Activated CD4-positive, alpha-beta T cell treated with anti-CD3 and anti-CD28 coated beads, Interleukin-2, Interleukin-4, amounts not matched to agents 100 ng/mL and 50 ng/mL, durations not matched to agents 16 hours and 8 hours (primary cell): ENCODE results near the gene DNAH2.
A peak's percentile ranks its signal among the peaks of the same experiment; 100 is the strongest.
"Not testable (repeated sequence)": the region's sequence is repeated elsewhere in the genome, so short reads cannot be mapped to it uniquely, and the experiment has no call there.

ENCODE experiments used
- DNase-seq: peaks from one replicate; pipeline ENCODE4 v3.0.0-alpha.2; 2020; ENCODE audit warnings: low spot score

Gene DNAH2

DNA sequence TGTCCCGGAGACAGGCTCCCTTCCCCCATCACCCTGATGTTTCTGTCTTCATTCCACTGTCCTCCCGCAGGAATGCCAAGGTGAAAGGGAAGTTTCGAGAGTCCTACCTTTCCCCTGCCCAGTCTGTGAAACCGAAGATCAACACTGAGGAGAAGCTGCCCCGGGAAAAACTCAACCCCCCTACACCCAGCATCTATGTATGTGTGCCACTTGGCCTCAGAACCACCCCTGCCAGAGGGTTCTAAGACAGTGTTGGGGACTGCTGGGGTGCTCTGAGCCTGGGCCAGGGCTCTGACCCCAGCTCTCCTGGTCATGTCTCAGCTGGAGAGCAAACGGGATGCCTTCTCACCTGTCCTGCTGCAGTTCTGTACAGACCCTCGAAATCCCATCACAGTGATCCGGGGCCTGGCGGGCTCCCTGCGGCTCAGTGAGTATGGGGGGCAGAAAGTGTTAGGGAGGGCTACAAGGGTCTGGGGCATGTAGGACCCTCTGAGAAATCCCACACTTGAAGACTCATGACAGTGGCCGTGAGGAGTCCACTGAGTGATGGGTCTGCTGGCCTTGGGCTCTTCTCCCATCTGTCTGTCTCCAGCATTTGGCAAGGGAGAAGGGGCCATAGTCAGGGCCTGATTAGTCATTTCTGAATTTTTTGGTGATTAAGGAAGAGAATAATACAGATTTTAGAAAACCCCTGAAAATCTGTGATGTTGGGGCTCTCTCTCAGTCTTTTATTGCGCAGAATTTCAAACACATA, 132.4 kb downstream of the DNAH2 start:
- no peak for DNase-seq

DNA sequence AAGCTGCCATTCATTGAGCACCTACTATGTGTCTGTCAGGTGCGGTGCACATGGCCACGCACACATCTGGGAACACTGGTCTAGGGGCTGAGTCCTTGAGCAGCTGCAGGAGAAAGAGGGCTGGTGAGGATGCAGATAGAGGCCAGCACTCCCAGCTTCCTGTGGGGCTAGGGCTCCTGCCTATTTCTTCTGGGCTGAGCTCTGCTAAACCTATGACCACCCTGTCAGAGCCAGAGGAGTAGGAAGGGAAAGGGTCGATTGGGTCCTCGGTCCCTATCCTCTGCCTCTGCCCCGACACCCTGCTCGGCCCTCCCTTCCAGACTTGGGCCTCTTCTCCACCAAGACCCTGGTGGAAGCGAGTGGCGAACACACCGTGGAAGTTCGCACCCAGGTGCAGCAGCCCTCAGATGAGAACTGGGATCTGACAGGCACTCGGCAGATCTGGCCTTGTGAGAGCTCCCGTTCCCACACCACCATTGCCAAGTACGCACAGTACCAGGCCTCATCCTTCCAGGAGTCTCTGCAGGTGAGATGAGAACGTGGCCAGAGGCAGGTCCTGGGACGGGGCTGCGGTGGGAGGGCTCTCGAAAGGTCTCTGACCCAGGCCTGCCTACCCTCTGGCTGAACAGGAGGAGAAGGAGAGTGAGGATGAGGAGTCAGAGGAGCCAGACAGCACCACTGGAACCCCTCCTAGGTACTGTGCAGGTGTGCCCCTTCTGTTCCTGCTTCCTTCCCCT, 133.3 kb downstream of the DNAH2 start:
- no peak for DNase-seq

DNA sequence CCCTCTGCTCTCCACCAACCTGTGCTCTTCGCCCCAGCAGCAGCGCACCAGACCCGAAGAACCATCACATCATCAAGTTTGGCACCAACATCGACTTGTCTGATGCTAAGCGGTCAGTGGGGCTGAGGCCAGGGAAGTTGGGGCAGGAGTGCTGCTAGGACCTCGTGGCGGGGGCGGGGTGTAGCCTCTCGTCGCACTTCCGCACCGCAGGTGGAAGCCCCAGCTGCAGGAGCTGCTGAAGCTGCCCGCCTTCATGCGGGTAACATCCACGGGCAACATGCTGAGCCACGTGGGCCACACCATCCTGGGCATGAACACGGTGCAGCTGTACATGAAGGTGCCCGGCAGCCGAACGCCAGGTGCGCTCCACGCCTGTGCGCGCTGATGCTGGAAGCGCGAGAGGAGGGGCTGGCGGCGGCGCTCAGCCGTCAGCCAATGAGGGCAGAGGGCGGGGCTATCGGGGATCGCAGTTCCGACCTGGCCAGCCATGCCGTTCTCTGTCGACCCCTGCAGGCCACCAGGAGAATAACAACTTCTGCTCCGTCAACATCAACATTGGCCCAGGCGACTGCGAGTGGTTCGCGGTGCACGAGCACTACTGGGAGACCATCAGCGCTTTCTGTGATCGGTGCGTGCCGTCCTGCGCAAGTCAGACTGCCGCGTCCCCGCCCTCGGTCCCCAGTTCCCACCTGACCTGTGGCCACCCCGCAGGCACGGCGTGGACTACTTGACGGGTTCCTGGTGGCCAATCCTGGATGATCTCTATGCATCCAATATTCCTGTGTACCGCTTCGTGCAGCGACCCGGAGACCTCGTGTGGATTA, 134.1 kb downstream of the DNAH2 start:
- peak; percentile 93 for DNase-seq

DNA sequence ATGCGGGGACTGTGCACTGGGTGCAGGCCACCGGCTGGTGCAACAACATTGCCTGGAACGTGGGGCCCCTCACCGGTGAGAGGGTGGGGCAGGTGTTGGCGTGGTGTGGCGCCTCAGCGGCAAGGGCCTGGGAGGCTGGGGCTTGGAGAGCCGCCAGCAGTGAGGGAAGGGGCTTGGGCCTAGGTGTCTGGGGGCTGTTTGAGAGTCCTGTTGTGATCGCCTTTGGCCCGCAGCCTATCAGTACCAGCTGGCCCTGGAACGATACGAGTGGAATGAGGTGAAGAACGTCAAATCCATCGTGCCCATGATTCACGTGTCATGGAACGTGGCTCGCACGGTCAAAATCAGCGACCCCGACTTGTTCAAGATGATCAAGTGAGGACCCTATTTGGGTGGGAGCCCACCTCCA, 134.7 kb downstream of the DNAH2 start:
- no peak for DNase-seq

DNA sequence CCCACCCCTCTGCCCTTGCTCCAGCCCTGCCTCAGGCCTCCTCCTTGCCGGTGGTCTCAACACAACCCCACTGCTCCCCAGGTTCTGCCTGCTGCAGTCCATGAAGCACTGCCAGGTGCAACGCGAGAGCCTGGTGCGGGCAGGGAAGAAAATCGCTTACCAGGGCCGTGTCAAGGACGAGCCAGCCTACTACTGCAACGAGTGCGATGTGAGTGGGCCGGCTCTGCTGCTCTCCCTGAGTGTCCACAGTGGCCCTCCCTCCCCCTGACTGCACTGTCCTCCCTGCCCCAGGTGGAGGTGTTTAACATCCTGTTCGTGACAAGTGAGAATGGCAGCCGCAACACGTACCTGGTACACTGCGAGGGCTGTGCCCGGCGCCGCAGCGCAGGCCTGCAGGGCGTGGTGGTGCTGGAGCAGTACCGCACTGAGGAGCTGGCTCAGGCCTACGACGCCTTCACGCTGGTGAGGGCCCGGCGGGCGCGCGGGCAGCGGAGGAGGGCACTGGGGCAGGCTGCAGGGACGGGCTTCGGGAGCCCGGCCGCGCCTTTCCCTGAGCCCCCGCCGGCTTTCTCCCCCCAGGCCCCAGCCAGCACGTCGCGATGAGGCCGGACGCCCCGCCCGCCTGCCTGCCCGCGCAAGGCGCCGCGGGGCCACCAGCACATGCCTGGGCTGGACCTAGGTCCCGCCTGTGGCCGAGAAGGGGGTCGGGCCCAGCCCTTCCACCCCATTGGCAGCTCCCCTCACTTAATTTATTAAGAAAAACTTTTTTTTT, 135.6 kb downstream of the DNAH2 start:
- no peak for DNase-seq

DNA sequence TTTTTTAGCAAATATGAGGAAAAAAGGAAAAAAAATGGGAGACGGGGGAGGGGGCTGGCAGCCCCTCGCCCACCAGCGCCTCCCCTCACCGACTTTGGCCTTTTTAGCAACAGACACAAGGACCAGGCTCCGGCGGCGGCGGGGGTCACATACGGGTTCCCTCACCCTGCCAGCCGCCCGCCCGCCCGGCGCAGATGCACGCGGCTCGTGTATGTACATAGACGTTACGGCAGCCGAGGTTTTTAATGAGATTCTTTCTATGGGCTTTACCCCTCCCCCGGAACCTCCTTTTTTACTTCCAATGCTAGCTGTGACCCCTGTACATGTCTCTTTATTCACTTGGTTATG, 136.1 kb downstream of the DNAH2 start:
- no peak for DNase-seq

DNA sequence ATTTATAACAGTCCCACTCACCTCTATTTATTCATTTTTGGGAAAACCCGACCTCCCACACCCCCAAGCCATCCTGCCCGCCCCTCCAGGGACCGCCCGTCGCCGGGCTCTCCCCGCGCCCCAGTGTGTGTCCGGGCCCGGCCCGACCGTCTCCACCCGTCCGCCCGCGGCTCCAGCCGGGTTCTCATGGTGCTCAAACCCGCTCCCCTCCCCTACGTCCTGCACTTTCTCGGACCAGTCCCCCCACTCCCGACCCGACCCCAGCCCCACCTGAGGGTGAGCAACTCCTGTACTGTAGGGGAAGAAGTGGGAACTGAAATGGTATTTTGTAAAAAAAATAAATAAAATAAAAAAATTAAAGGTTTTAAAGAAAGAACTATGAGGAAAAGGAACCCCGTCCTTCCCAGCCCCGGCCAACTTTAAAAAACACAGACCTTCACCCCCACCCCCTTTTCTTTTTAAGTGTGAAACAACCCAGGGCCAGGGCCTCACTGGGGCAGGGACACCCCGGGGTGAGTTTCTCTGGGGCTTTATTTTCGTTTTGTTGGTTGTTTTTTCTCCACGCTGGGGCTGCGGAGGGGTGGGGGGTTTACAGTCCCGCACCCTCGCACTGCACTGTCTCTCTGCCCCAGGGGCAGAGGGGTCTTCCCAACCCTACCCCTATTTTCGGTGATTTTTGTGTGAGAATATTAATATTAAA, 136.7 kb downstream of the DNAH2 start:
- DNase-seq, result no peak

DNA sequence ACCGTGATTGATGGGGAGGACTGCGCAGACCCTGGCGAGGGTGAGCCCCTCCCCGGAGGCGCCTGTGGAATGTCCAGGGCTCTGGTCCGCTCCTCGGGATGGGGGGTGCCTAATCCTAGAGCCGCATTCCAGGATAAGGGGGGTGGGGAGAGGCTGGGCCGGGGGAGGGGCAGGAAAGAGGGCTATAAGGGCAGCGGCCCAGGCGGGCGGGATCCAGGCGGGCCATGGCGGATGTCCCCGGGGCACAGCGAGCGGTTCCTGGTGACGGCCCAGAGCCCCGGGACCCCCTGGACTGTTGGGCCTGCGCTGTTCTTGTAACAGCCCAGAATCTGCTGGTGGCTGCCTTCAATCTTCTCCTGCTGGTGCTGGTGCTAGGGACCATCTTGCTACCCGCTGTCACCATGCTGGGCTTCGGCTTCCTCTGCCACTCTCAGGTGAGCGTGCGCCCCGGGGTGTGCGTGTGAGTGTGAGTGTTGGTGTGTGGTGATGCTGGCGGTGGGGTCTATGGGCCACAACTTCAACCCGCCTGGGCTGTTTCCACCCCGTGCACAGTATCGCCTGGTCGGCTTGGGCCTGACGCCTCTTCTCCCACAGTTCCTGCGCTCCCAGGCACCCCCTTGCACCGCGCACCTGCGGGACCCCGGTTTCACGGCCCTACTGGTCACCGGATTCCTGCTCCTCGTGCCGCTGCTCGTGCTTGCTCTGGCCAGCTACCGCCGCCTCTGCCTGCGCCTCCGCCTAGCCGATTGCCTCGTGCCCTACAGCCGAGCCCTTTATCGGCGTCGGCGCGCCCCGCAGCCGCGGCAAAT, 137.5 kb downstream of the DNAH2 start, which contains the start of gene TMEM88:
TSS of gene TMEM88 (plus strand) at position 216 of the 809 bp plus-strand sequence. CDS start at position 225, 9 bp downstream.
- DNase-seq, result no peak

DNA sequence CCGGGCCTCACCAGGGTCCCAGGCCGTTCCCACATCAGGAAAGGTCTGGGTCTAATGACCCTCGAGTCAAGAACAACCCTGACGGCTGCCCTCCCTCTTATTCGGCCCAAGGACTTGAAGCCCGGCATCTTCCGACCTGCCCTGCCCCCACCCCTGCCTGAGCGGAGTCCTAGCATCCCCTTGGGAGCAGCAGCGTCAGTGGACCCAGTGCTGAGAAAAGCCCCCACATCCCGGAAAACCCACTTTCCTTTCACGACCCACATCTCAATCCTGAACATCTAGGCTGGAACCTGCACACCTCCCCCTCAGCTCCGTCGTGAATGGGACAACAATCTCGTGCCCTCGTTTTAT, 138.1 kb downstream of the DNAH2 start:
- DNase-seq, result no peak

DNA sequence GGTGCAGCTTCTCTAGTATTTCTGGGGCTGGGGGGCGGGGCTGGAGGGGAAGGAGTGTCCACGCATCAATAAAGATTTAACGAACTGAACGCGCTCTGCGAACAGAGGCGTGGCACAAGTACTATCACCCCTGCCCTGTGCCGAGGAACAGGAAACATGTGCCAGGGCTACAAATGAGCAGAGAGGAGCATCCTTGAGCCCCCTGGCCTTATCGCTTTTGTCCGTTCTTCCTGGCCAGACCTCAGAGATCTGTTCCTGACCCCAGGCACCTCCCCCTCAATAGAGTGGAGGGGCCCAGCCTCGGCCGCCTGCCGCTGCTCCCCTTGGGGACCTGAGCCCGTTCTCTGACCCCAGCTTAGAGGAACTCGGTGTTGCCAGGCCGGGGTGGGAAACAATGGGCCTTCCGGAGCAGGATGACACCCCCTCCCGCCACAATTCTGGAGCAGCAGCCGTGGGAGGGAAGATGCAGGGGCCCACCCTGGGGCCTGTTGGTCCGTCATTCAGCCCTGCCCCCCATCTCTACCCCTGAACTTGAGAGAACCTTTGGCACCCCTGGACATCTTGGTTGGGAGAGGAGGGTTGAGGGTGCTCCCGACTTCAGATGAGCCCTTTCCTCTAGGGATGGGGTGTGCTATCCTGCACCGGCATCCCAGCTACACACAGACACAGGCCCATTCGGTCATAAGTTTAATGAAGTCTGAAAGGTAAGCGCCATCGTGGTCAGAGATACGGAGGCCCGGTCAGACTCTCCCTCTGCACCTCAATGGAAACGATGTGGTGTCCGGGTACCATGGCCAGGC, 138.7 kb downstream of the DNAH2 start:
- DNase-seq, result no peak

DNA sequence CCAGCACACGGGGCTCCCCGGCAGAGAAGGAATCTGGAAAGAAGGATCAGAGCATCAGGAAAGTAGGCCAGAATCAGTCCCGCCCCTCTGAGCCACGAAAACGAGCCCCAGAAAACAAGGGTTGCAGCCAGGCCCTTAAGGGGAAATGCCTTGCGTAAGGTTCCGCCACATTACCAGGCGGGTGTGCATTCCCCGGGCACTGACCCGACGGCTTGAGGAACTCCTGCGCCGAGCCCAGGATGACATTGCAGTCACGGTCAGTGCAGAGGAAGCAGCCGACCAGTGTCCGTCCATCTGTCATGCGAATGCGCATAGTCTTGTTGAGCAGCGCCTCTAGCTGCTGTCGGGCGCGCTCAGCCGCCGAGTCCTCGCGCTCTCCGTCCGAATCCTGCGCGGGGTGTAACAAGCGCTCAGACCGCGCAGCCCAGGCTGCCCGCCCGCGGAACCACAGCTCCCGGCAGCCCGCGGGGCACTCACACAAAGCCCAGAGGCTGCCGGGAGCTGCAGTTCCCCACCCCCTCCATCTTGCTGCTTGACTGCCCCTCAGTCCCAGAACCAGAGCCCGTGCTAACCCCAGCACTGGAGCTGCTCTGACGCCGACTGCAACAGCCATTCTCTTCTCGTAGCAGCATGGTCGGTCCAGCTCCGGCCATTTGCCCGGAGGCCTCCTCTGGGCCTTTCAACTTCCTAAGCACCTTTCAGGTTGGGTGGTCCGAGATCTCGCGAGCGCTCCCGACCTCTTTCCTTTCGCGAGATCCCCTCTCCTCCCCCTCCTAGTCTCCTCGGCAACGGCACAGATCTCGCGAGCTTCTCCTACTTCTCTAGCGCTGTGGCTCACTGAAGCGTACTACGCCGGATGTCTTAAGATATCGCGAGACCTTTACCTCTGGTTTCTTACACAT, 139.5 kb downstream of the DNAH2 start, which contains the start of gene NAA38:
TSS of gene NAA38 (minus strand) at position 749 of the 902 bp plus-strand sequence. CDS start at position 653, 96 bp downstream.
- peak; percentile 97 for DNase-seq

DNA sequence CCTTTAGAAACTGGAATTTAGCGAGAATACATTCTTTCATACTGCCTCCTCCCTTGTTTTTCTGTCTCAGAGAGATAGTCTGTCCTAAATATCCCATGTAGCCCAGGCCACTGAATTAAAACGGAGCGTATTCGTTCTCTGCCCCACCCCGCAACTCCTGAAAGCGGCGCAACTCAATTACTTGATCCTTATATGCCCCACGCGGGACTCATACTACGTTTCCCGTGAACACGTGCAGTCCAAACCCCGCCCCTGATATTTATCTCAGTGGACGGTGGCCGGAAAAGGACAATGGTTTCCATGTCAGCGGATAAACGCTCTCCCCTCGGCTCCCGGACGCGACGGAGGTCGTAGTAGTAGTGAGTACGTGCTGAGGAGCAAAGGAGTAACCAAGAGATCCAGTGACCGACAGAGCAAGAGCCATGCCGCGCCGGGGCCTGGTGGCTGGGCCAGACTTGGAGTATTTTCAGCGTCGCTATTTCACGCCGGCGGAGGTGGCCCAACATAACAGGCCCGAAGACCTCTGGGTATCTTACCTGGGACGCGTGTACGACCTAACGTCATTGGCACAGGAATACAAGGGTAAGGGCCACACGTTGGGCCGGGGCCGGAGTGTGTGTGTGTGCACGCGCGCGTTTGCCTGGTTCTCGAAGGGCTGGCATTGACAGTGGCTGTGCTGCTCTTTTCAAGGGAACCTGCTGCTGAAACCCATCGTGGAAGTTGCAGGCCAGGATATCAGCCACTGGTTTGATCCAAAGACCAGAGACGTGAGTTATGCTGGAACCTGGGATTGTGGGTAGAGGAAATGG, 140.4 kb downstream of the DNAH2 start, which contains the start of gene CYB5D1:
TSS of gene CYB5D1 (plus strand) at position 291 of the 809 bp plus-strand sequence. CDS start at position 423, 132 bp downstream.
- DNase-seq, result peak; percentile 91

DNA sequence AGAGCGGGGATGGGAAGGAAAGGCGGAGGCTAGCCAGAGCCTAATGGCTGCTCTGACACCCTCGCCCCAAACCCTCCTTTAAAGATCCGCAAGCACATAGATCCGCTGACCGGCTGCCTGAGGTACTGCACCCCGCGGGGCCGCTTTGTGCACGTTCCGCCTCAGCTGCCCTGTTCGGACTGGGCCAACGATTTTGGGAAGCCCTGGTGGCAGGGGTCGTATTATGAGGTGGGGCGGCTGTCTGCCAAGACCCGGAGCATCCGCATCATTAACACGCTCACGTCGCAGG, 140.9 kb downstream of the DNAH2 start:
- no peak for DNase-seq

DNA sequence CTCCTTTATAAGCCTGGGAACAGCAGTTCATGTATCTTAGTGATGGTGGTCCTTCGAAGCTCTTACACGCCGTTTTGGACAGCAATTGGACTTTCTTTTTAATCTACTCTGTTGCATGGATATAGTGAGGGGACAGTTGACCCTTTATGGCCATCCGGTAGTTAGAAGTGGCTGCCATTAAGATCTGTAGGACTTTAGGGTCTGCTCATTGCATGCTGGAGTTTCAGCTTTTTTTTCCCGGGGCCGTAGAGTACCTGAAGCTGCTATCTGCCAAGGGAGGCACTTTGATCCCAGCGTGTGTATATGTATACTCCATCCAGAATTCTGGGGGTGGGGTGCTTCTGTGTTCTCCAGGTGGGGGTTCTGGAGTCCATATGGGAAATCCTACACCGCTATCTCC, 141.5 kb downstream of the DNAH2 start:
- no peak for DNase-seq

DNA sequence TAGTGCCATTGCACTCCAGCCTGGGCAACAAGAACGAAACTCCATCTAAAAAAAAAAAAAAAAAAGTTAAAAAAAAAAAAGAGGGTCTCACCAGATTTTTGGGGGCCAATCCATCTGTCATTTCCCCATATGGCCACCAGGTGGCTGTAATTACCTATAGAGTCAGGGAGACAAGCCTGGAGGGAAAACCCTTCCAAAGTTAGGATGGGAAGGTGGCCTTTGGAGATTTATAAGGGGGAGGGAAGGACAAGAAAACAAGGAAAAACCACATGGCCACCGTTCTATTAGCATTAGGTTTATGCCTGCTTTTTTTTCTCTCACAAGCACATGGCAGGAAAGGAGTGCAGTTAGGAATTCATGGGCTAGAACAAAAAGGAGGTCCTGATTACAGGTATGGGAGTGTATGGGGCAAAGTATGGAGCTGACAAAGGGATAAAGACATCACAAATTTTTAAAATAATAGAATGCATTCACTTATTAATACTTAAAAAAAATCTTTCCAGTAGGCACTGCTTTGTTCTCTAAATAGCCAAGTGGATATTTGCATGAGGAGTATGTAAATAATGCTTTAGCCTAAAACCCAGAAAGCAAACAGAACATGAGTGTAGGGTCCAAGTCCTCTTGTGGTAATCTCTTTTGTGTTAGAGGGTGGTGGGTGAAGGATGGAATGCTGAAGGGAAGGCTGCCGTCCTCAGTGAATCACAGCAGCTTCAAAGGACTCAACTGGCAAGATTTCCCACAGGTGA, 145.3 kb downstream of the DNAH2 start:
- no peak for DNase-seq

DNA sequence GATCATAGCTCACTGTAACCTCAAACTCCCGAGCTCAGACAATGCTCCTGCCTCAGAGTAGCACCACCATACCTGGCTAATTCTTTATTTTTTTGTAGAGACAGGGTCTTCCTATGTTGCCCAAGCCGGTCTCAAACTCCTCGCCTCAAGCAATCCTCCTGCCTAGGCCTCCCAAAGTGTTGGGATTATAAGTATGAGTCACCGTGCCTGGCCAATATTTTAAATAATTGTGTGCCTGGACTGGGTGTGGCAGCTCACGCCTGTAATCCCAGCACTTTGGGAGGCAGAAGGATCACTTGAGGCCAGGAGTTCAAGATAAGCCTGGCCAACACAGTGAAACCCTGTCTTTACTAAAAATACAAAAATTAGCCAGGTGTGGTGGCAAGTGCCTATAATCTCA, 146.8 kb downstream of the DNAH2 start:
- DNase-seq, result not testable (repeated sequence)
